Adipocyte (in vitro differentiated cells): ENCODE measurements around the gene KIDINS220.

Experiments used
- DNase-seq: peaks from one replicate; pipeline ENCODE4 v3.0.0-alpha.2; 2015; ENCODE audit warnings: low read depth
- H3K27me3 ChIP-seq: replicated peaks from 2 replicates; pipeline ENCODE4 v1.7.0; 2013; ENCODE audit warnings: mild to moderate bottlenecking, low read length, moderate library complexity; ENCODE audit not compliant: control insufficient read depth, insufficient read depth
- H3K36me3 ChIP-seq: 2 replicates; pipeline ENCODE4 v1.7.0; 2013; ENCODE audit warnings: low read length, mild to moderate bottlenecking, moderate library complexity; ENCODE audit not compliant: control insufficient read depth, insufficient read depth, severe bottlenecking
- H3K4me1 ChIP-seq: 2 replicates; pipeline ENCODE4 v1.7.0; 2013; ENCODE audit warnings: mild to moderate bottlenecking, low read length, moderate library complexity; ENCODE audit not compliant: control insufficient read depth, insufficient read depth
- H3K4me3 ChIP-seq: 2 replicates; pipeline ENCODE4 v1.7.0; 2013; ENCODE audit warnings: mild to moderate bottlenecking, low read length, moderate library complexity
- H3K9ac ChIP-seq: 2 replicates; pipeline ENCODE4 v1.7.0; 2013; ENCODE audit warnings: mild to moderate bottlenecking, low read length, moderate library complexity
- H3K9me3 ChIP-seq: 2 replicates; pipeline ENCODE4 v1.7.0; 2013; ENCODE audit warnings: mild to moderate bottlenecking, low read length, moderate library complexity; ENCODE audit not compliant: control insufficient read depth

Gene KIDINS220

GRCh38 chr2:8836971-8837794 lies at the start of gene KIDINS220:
Gene KIDINS220 (minus strand): TSS chr2:8837613. CDS start chr2:8827093, 10,520 bp downstream.
- peak within 1 kb of the TSS; percentile 93 for H3K9ac ChIP-seq
- H3K36me3 ChIP-seq, result no peaks in the 10 kb centered on the region
- no peaks in the 10 kb centered on the region for H3K27me3 ChIP-seq
- H3K9me3 ChIP-seq, result no peaks in the 10 kb centered on the region
- H3K4me1 ChIP-seq, result peaks cover 14% of the 10 kb centered on the region
- DNase-seq, result peak; percentile 97
- peak within 1 kb of the TSS; percentile 88 for H3K4me3 ChIP-seq

- H3K4me3 ChIP-seq, result no peak overlapping the region
- no peak for DNase-seq
- no peaks in the 10 kb centered on the region for H3K36me3 ChIP-seq
- H3K27me3 ChIP-seq, result no peaks in the 10 kb centered on the region
- no peaks in the 10 kb centered on the region for H3K9me3 ChIP-seq
- H3K9ac ChIP-seq, result no peak overlapping the region
- no peaks in the 10 kb centered on the region for H3K4me1 ChIP-seq
These were observed 49.5 kb upstream of the KIDINS220 start for GRCh38 chr2:8886876-8887275.

DNA sequence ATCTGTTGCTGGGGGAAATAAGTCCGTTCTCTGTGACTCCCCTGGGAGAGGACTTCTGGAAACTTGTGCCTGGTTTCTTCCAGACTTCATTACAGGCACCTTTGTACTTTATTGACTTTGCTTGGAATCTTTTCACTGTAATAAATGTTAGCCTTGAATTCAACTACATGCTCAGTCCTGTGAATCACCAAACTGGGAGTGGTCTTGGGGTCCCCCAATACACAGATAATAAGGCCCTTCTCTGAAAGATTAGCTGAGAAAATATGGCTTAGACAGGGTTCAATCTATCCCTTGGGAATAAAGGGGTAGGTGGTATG lies 48.7 kb upstream of the KIDINS220 start:
- H3K4me1 ChIP-seq, result no peaks in the 10 kb centered on the region
- H3K27me3 ChIP-seq, result no peaks in the 10 kb centered on the region
- H3K36me3 ChIP-seq, result no peaks in the 10 kb centered on the region
- no peak overlapping the region for H3K9ac ChIP-seq
- DNase-seq, result no peak
- H3K4me3 ChIP-seq, result no peak overlapping the region
- H3K9me3 ChIP-seq, result no peaks in the 10 kb centered on the region

DNA sequence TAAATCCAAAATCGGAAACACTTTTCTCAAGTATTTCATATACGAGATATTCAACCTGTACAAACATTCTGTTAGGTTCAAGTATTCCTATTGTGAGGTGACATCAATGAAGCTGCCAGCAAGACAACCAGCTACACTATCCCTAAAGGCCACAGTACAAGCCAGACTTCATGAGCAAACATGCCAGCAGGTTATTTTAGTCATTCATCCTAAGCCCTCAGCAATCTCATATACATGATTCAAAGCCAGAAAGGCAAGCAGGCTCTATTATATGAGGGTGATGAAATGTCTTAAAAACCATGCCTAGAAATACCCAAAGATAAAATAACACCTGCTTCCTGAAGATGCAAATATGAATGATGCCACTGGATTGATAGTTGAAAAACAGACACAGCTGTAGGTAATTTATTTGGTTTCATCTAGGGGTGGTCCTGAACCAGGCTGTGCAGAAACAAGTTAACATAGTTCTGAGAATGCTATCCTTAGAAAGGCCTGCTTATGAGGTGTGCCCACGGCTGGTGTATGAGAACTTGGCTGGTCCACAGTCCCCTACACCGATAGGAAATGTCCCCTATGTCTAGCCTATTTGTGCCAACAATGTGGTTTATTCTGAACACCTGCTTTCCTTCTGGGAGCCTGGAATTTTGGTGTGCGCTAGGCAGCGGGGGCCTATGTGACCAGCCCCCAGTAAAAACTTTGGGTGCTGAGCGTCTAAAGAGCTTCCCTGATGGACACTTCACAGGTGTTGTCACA lies 48.2 kb upstream of the KIDINS220 start:
- DNase-seq, result no peak
- Histone ChIP-seq H3K9me3 (no peaks in the 10 kb centered on the region), H3K4me1 (no peaks in the 10 kb centered on the region), H3K9ac (no peak overlapping the region), H3K36me3 (no peaks in the 10 kb centered on the region), H3K27me3 (no peaks in the 10 kb centered on the region), H3K4me3 (no peak overlapping the region)

DNA sequence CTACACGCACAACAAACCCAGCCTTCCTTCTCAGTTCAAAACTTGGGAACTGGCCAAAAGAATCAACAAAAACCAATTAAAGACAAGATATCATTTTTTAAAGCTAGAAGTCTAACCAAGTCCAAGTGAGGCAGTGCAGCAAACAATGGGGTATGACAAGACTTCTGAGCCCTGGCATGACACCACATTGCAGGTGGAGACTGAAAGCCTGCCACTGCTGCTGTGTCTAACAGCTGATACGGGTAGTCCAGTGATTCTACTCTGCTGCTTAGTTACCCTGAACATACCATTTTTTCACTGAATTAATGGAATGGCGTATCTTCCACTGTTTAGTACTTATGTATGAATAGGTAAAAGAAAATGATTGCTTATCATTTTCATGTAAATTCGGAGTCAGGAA lies 47.4 kb upstream of the KIDINS220 start:
- Histone ChIP-seq H3K4me3 (no peak overlapping the region), H3K4me1 (no peaks in the 10 kb centered on the region), H3K27me3 (no peaks in the 10 kb centered on the region), H3K9ac (no peak overlapping the region), H3K9me3 (no peaks in the 10 kb centered on the region), H3K36me3 (no peaks in the 10 kb centered on the region)
- no peak for DNase-seq

GRCh38 chr2:8882094-8882493 lies 44.7 kb upstream of the KIDINS220 start:
- H3K4me1 ChIP-seq, result peaks cover 5% of the 10 kb centered on the region
- H3K9ac ChIP-seq, result no peak overlapping the region
- H3K9me3 ChIP-seq, result no peaks in the 10 kb centered on the region
- H3K27me3 ChIP-seq, result no peaks in the 10 kb centered on the region
- DNase-seq, result no peak
- no peak overlapping the region for H3K4me3 ChIP-seq
- H3K36me3 ChIP-seq, result peaks cover 4% of the 10 kb centered on the region

DNA sequence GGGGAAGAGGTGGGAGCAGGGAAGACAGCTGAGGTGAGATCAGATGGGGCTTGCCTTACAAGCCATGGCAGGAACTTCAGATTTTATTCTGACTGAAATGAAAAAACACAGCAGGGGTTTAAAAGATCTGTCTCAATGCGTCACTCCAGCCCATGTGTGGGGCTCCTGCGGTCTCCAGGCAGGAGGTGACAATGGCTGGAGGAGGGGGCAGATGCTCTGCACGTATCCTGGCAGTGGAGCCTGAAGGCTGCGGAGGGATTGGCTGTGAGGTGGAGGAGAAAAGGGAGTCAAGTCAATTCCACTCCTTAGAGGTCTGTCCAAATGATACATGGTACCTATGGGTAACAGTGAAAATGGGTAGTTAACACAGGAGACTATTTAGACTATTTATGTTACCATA lies 40.5 kb upstream of the KIDINS220 start:
- peaks cover 4% of the 10 kb centered on the region for H3K36me3 ChIP-seq
- H3K4me3 ChIP-seq, result no peak overlapping the region
- no peaks in the 10 kb centered on the region for H3K27me3 ChIP-seq
- DNase-seq, result no peak
- no peak overlapping the region for H3K9ac ChIP-seq
- H3K4me1 ChIP-seq, result peaks cover 5% of the 10 kb centered on the region
- H3K9me3 ChIP-seq, result no peaks in the 10 kb centered on the region

DNA sequence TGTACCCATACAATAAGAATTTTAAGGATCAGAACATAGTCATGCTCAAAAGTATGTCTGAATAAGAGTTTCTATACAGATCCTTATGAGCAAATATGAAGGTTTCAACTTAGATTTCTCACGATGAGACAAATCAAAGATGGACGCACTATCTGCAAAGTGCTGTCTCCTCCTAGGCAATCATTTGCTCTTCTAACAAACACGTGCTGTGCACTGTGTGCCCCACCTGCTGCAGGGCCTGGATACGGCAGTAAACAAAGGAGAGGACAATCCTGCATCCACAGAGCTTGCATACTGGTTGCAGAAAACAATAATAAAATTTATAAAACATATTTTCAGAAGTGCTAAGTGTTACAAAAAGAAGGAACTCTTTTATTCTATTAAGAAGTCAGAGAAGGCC lies 39.9 kb upstream of the KIDINS220 start:
- no peaks in the 10 kb centered on the region for H3K9me3 ChIP-seq
- peaks cover 5% of the 10 kb centered on the region for H3K4me1 ChIP-seq
- no peak overlapping the region for H3K9ac ChIP-seq
- H3K36me3 ChIP-seq, result peaks cover 4% of the 10 kb centered on the region
- DNase-seq, result no peak
- no peaks in the 10 kb centered on the region for H3K27me3 ChIP-seq
- H3K4me3 ChIP-seq, result no peak overlapping the region

- no peak for DNase-seq
- H3K9ac ChIP-seq, result no peak overlapping the region
- peaks cover 5% of the 10 kb centered on the region for H3K4me1 ChIP-seq
- no peaks in the 10 kb centered on the region for H3K9me3 ChIP-seq
- no peak overlapping the region for H3K4me3 ChIP-seq
- H3K36me3 ChIP-seq, result peaks cover 4% of the 10 kb centered on the region
- no peaks in the 10 kb centered on the region for H3K27me3 ChIP-seq
These were observed 39.2 kb upstream of the KIDINS220 start for GRCh38 chr2:8876628-8877027.

GRCh38 chr2:8872821-8873432 lies 35.5 kb upstream of the KIDINS220 start:
- peak; percentile 83 for DNase-seq
- H3K9me3 ChIP-seq, result no peaks in the 10 kb centered on the region
- H3K27me3 ChIP-seq, result no peaks in the 10 kb centered on the region
- no peaks in the 10 kb centered on the region for H3K4me1 ChIP-seq
- H3K36me3 ChIP-seq, result peaks cover 4% of the 10 kb centered on the region
- no peak overlapping the region for H3K9ac ChIP-seq
- H3K4me3 ChIP-seq, result no peak overlapping the region

- H3K4me3 ChIP-seq, result no peak overlapping the region
- H3K9me3 ChIP-seq, result no peaks in the 10 kb centered on the region
- no peak overlapping the region for H3K9ac ChIP-seq
- H3K36me3 ChIP-seq, result no peaks in the 10 kb centered on the region
- DNase-seq, result peak; percentile 50
- no peaks in the 10 kb centered on the region for H3K27me3 ChIP-seq
- H3K4me1 ChIP-seq, result no peaks in the 10 kb centered on the region
These were observed 33.0 kb upstream of the KIDINS220 start for GRCh38 chr2:8870441-8870840.
